ENCODE data around the gene LRRTM4. TPM values are rescaled to one million over a fixed set of nuclear protein-coding genes. Genes with fewer than 3 reads are reported as not detected.

Gene LRRTM4
- total RNA-seq, 2 donors from 2014 or later: 7.0 to 21.1 TPM

GRCh38 chr2:77566582-77566981 lies 44.4 kb upstream of the LRRTM4 start:
- Mint-ChIP-seq H3K36me3 (ENCODE audit: low read depth) (peaks cover 5% of the 10 kb centered on the region), H3K27ac (no peak overlapping the region), H3K4me3 (no peak overlapping the region), H3K27me3 (ENCODE audit: insufficient read depth) (no peaks in the 10 kb centered on the region), H3K9me3 (peaks cover 5% of the 10 kb centered on the region), H3K4me1 (peaks cover 11% of the 10 kb centered on the region)
- TF ChIP-seq, protein P1, sequence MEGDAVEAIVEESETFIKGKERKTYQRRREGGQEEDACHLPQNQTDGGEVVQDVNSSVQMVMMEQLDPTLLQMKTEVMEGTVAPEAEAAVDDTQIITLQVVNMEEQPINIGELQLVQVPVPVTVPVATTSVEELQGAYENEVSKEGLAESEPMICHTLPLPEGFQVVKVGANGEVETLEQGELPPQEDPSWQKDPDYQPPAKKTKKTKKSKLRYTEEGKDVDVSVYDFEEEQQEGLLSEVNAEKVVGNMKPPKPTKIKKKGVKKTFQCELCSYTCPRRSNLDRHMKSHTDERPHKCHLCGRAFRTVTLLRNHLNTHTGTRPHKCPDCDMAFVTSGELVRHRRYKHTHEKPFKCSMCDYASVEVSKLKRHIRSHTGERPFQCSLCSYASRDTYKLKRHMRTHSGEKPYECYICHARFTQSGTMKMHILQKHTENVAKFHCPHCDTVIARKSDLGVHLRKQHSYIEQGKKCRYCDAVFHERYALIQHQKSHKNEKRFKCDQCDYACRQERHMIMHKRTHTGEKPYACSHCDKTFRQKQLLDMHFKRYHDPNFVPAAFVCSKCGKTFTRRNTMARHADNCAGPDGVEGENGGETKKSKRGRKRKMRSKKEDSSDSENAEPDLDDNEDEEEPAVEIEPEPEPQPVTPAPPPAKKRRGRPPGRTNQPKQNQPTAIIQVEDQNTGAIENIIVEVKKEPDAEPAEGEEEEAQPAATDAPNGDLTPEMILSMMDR (conservative IDR thresholded peaks at IDR 0.05): no peak
- H3K36me3 ChIP-seq (ENCODE audit: control insufficient read depth, insufficient read depth, low read length): no peaks in the 10 kb centered on the region
- H3K4me1 ChIP-seq (ENCODE audit: control insufficient read depth, insufficient read depth, low read length): no peaks in the 10 kb centered on the region
- H3K9me3 ChIP-seq (ENCODE audit: control insufficient read depth, low read length): no peaks in the 10 kb centered on the region
- H3K9ac ChIP-seq (ENCODE audit: extremely low read depth, low read length, poor library complexity, severe bottlenecking): no peak overlapping the region
- no peak overlapping the region for H3K4me3 ChIP-seq (ENCODE audit: low read length)
- WGBS, 2 experiments (ENCODE audit: insufficient coverage in 1 of 2, insufficient read length in 1 of 2): 80 to 93% methylated on average over 1 to 3 of the region's 3 CpGs
- no peaks in the 10 kb centered on the region for H3K27me3 ChIP-seq (ENCODE audit: control insufficient read depth, insufficient read depth, low read length, poor library complexity, severe bottlenecking)
- no peak for DNase-seq
- no peak overlapping the region for H3K27ac ChIP-seq (ENCODE audit: low read depth, low read length)

- no peak overlapping the region for H3K27ac ChIP-seq (ENCODE audit: low read depth, low read length)
- H3K9ac ChIP-seq (ENCODE audit: extremely low read depth, low read length, poor library complexity, severe bottlenecking): no peak overlapping the region
- no peaks in the 10 kb centered on the region for H3K27me3 ChIP-seq (ENCODE audit: control insufficient read depth, insufficient read depth, low read length, poor library complexity, severe bottlenecking)
- H3K36me3 Mint-ChIP-seq (ENCODE audit: low read depth): peaks cover 5% of the 10 kb centered on the region
- H3K9me3 Mint-ChIP-seq: peaks cover 5% of the 10 kb centered on the region
- no peaks in the 10 kb centered on the region for H3K4me1 ChIP-seq (ENCODE audit: control insufficient read depth, insufficient read depth, low read length)
- DNase-seq: no peak
- 94% methylated on average over 1 of the region's 1 CpG; no CpG with 5 or more reads in 1 of the 2 experiments for WGBS, 2 experiments (ENCODE audit: insufficient coverage in 1 of 2, insufficient read length in 1 of 2)
- no peak overlapping the region for H3K4me3 Mint-ChIP-seq
- no peaks in the 10 kb centered on the region for H3K27me3 Mint-ChIP-seq (ENCODE audit: insufficient read depth)
- H3K27ac Mint-ChIP-seq: no peak overlapping the region
- peaks cover 11% of the 10 kb centered on the region for H3K4me1 Mint-ChIP-seq
- H3K4me3 ChIP-seq (ENCODE audit: low read length): no peak overlapping the region
- TF ChIP-seq, protein P1 (conservative IDR thresholded peaks at IDR 0.05): no peak
- no peaks in the 10 kb centered on the region for H3K36me3 ChIP-seq (ENCODE audit: control insufficient read depth, insufficient read depth, low read length)
- H3K9me3 ChIP-seq (ENCODE audit: control insufficient read depth, low read length): no peaks in the 10 kb centered on the region
These were observed 44.0 kb upstream of the LRRTM4 start for GRCh38 chr2:77566131-77566530.

GRCh38 chr2:77552956-77553355 lies 30.8 kb upstream of the LRRTM4 start:
- H3K9me3 Mint-ChIP-seq: peaks cover 16% of the 10 kb centered on the region
- peaks cover 13% of the 10 kb centered on the region for H3K36me3 Mint-ChIP-seq (ENCODE audit: low read depth)
- no peaks in the 10 kb centered on the region for H3K36me3 ChIP-seq (ENCODE audit: control insufficient read depth, insufficient read depth, low read length)
- WGBS, 2 experiments (ENCODE audit: insufficient coverage in 1 of 2, insufficient read length in 1 of 2): 65 to 98% methylated on average over 2 of the region's 2 CpGs
- H3K27me3 ChIP-seq (ENCODE audit: control insufficient read depth, insufficient read depth, low read length, poor library complexity, severe bottlenecking): no peaks in the 10 kb centered on the region
- H3K27ac ChIP-seq (ENCODE audit: low read depth, low read length): no peak overlapping the region
- H3K4me1 Mint-ChIP-seq: no peaks in the 10 kb centered on the region
- TF ChIP-seq, protein P1 (conservative IDR thresholded peaks at IDR 0.05): no peak
- no peaks in the 10 kb centered on the region for H3K4me1 ChIP-seq (ENCODE audit: control insufficient read depth, insufficient read depth, low read length)
- H3K9ac ChIP-seq (ENCODE audit: extremely low read depth, low read length, poor library complexity, severe bottlenecking): no peak overlapping the region
- no peaks in the 10 kb centered on the region for H3K9me3 ChIP-seq (ENCODE audit: control insufficient read depth, low read length)
- H3K4me3 Mint-ChIP-seq: no peak overlapping the region
- peak overlapping the region; percentile 16 for H3K27ac Mint-ChIP-seq
- no peaks in the 10 kb centered on the region for H3K27me3 Mint-ChIP-seq (ENCODE audit: insufficient read depth)
- H3K4me3 ChIP-seq (ENCODE audit: low read length): no peak overlapping the region
- no peak for DNase-seq

Data from endodermal cell (in vitro differentiated cells).